GM18505 (cell line): ENCODE data around the gene LSS.
"Not testable (repeated sequence)": the region's sequence is repeated elsewhere in the genome, so short reads cannot be mapped to it uniquely, and the experiment has no call there.

Experiments
- ATAC-seq: cut with Tn5 transposase; IDR thresholded peaks from one replicate; pipeline ENCODE4 v1.9.1; 2021; ENCODE audit not compliant: unreplicated experiment
- POLR2A ChIP-seq: IDR thresholded peaks from 4 replicates; pipeline ENCODE4 v1.6.1; 2011; ENCODE audit warnings: borderline replicate concordance; ENCODE audit not compliant: insufficient read depth, insufficient read length; ENCODE audit errors: extremely low read depth

LSS gene

GRCh38 chr21:46239817-46240325 lies 11.3 kb upstream of the LSS start:
- no peak for TF ChIP-seq POLR2A
- no peak for ATAC-seq

- TF ChIP-seq POLR2A: no peak
- ATAC-seq: no peak
These were observed 8.9 kb upstream of the LSS start for GRCh38 chr21:46237474-46237873.

GRCh38 chr21:46234436-46234950 lies 5.9 kb upstream of the LSS start:
- ATAC-seq: no peak
- TF ChIP-seq POLR2A: no peak

GRCh38 chr21:46229923-46230260 lies 1.3 kb upstream of the LSS start:
- no peak for TF ChIP-seq POLR2A
- ATAC-seq: no peak

GRCh38 chr21:46229133-46229922 lies 754 bp upstream of the LSS start:
- ATAC-seq: peak; percentile 33
- peak; percentile 15 for TF ChIP-seq POLR2A

GRCh38 chr21:46227811-46228344 lies 696 bp downstream of the LSS start:
- ATAC-seq: no peak

GRCh38 chr21:46226920-46227599 lies 1.5 kb downstream of the LSS start:
- no peak for ATAC-seq

More at GRCh38 chr21:46227811-46228344, 696 bp downstream of the LSS start:
- TF ChIP-seq POLR2A: no peak

GRCh38 chr21:46226146-46226545 lies 2.4 kb downstream of the LSS start:
- no peak for TF ChIP-seq POLR2A

More at GRCh38 chr21:46226920-46227599, 1.5 kb downstream of the LSS start:
- no peak for TF ChIP-seq POLR2A

GRCh38 chr21:46223661-46224060 lies 4.9 kb downstream of the LSS start:
- ATAC-seq: not testable (repeated sequence)

More at GRCh38 chr21:46226146-46226545, 2.4 kb downstream of the LSS start:
- no peak for ATAC-seq

GRCh38 chr21:46223217-46223616 lies 5.4 kb downstream of the LSS start:
- no peak for TF ChIP-seq POLR2A
- ATAC-seq: no peak

GRCh38 chr21:46222436-46223116 lies 6.0 kb downstream of the LSS start:
- TF ChIP-seq POLR2A: no peak
- no peak for ATAC-seq

- TF ChIP-seq POLR2A: no peak
- ATAC-seq: no peak
These were observed 6.7 kb downstream of the LSS start for GRCh38 chr21:46221664-46222435.
